Stimulated activated naive CD8-positive, alpha-beta T cell treated with anti-CD3 and anti-CD28 coated beads, Interleukin-15, Interleukin-2, amounts not matched to agents 100 U/mL and 50 U/mL, for 24 hours (primary cell): Measurements from ENCODE around the gene BAHCC1.
"Not testable (repeated sequence)": the region's sequence is repeated elsewhere in the genome, so short reads cannot be mapped to it uniquely, and the experiment has no call there.

Experiments used
- ATAC-seq: fragments of 150-1000 bp; cut with Tn5 transposase; one replicate; pipeline ENCODE4 v1.10.0; 2021
- DNase-seq: peaks from one replicate; pipeline ENCODE4 v3.0.0; 2021

BAHCC1 gene

GRCh38 chr17:81413497-81414135 is 18.4 kb downstream of the BAHCC1 start:
- no peak for ATAC-seq
- no peak for DNase-seq

- no peak for ATAC-seq
- no peak for DNase-seq
Observed at GRCh38 chr17:81414756-81415516, 19.7 kb downstream of the BAHCC1 start.

DNA sequence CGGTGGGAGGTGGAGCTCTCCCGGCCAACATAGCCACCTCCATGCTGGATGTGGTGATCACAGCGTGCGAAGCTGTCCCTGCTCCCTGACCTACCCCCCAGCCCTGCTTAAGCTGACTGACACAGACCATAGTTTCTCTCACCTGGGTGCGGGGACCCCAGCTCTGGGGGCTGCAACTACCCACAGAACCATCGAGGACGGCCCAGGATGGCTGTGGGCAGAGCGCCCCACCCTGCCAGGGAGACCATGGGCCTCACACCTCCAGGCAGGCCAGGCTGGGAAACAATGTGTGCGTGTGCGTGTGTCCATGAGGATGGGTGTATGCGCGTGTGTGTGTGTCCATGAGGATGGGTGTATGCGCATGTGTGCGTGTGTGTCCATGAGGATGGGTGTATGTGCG is 20.4 kb downstream of the BAHCC1 start:
- ATAC-seq: no peak
- DNase-seq: no peak

- no peak for ATAC-seq
- DNase-seq: no peak
Observed at GRCh38 chr17:81416612-81417011, 21.4 kb downstream of the BAHCC1 start.

GRCh38 chr17:81417049-81417878 is 22.0 kb downstream of the BAHCC1 start:
- ATAC-seq (no peak), DNase-seq (no peak)

DNA sequence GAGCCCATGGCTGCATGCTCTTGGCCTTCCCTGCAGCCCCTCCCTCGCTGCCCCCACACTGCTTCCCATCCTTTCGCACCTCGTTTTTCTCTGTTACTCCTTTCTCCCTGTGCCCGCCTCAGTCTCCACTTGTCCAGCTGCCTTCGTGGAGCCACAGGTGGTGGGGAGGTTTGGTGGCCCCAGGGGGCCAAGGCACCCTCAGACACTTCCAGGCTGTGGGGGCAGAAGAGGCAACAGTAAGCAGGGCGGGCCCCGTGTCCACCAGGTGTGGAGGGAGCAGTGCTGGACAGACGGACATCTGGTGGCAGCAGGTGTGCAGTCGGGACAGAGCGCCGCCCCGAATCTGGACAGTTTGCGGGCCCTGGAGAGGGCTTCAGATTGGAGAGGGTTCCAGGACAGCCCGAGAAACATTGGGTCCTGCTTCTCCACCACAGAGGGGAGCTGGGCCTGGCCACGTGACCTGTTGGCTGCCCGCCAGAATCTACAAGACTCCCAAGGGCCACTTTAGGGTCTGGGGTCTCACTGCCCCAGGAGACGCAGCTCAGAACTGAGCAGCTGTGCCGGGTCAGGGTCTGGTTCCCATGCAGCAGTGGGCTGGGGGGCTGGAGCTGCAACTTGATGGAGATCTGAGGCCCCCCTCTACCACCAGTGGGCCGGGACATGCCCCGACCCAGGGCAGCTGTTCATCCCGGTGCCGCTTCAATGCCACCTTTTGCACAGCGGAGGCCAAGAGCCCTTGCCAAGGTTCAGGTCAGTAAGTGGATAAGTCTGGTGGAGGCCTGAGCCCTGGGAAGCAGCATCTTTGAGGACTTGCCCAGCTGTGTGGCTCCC is 22.8 kb downstream of the BAHCC1 start:
- ATAC-seq (no peak), DNase-seq (no peak)

DNA sequence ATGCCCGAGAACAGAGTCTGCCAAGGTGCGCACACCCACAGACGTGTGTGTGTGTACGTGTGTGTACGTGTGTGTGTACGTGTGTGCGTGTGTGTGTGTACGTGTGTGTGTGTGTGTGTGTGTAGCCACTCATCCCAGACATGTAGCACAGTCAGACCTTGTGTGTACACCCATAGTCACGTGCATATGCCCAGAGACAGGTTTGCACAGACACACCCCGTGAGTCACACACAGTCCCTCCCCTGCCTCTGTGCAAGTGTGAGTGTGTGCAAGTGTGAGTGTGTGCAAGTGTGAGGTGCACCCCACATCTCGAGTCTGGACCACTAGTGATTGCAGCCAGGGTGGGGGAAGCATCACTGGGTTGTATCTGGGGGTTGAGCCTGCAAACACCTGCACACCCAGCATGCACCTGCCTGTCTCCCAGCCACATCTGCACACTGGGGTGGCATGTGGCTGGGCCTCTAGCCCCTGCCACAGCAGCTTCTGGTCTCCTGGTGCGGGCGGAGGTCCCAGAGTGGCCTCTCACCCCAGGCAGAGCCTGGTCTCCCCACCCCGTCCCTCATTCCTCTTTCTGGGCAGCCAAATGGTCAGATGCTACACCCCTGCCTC is 23.6 kb downstream of the BAHCC1 start:
- DNase-seq (no peak), ATAC-seq (no peak)

DNA sequence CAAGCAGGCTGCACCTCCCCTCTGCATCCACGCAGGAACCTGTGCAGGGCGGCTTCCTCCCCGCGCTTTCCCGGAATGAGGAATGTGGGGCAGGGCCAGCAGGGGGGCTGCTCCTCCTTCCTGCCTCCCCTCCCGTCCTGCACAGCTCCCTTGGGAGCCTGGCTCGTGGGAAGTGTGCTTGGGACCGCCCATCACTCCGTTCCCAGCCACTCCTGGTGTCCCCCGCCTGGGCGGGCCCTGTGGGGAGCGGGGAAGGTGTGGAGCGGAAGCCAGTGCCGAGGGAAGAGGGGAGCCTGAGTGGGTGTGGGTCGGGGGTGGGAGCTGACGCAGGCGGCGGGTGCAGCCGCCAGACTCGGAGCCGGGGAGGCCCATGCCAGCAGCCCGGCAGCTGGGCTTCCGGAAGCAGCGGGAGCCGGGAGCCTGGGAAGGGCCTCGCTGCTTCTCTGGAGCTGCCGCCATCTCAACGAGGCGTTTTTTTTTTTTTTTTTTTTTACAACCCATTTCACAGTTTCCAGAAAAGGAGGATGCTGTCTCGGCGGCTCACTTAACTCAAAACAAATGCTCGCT is 24.1 kb downstream of the BAHCC1 start:
- no peak for DNase-seq

DNA sequence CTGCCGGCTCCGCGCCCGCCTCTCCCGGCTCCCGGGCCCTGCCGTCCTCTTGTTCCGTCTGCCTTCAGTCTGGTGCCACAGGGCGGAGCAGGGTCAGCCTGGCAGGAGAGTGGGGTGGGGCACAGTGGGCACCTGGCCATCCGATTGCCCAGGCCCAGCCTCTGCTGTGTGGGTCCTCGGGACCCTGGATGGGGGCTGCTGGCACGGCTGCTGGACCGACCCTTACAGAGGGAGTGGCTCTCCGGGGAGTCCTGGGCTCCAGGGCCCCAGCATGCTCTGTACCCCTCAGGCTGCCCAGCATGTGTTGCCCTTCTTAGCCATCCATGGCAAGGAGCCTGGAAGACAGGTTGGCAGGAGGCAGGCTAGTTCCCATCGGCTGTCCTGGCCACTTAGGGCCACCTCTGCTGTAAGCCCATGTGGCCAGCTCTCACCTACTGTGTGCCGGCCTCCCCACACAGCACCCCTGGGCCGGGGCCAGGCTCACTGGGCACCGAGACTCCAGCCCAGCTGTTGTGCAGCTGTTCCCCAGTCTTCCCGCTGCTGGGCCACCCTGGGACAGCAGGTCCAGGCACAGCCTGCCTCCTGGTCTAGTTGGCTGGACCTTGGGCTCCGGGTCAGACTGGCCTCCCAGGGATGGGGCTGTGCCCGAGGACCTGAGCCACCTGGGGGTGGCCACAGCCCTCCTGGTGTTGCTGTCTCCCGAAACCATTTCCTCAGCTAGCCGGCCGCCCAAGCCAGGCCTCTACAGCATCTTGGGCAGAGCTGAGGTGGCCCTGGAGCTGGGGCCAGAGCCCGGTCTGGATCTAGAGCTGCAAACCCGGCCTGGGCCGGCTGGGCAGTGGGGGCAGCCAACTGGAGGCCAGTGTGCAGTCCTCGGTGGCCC is 24.9 kb downstream of the BAHCC1 start:
- no peak for ATAC-seq
- no peak for DNase-seq

More for the DNA sequence above, 24.1 kb downstream of the BAHCC1 start:
- ATAC-seq: no peak

DNA sequence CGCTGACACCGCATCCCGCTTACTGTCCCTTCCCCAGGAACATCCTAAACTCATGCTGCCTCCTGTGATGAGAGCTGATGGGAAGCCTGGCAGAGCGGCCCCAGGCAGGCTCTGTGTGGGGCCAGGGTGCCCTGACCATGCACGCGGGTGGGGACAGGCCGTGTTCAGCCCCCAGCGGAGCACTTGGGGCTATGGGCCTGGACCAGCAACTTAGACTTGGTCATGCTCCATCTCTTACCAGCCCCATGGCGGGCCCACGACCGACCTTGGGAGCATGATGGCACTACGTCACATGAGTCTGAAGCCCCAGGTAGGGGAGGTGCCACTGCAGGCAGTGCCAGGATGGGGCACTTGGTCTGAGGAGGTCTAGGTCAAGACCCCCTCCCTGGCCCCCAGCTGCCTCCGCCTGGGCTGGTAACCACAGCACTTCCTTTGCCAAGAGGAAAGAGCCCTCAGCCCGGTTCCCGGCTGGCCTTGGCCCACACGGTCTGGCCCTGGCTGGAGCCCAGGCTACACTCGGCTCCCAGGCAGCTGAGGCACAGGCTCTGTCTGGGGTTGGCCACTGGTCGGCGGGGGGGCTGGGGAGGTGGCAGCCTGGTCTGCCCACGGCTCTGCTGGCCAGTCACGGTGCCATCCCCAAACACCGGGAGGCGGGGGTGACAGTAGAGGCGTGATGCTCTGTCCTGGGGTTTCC is 25.7 kb downstream of the BAHCC1 start:
- ATAC-seq: no peak

GRCh38 chr17:81422776-81423697 is 27.8 kb downstream of the BAHCC1 start:
- DNase-seq (no peak), ATAC-seq (no peak)

More for the DNA sequence above, 25.7 kb downstream of the BAHCC1 start:
- DNase-seq: no peak

- DNase-seq (no peak), ATAC-seq (no peak)
Observed at GRCh38 chr17:81423698-81424071, 28.4 kb downstream of the BAHCC1 start.

- DNase-seq (no peak), ATAC-seq (no peak)
Observed at GRCh38 chr17:81424151-81425017, 29.1 kb downstream of the BAHCC1 start.

GRCh38 chr17:81425041-81425440 is 29.8 kb downstream of the BAHCC1 start:
- not testable (repeated sequence) for DNase-seq, ATAC-seq

- not testable (repeated sequence) for DNase-seq, ATAC-seq
Observed at GRCh38 chr17:81425716-81426392, 30.6 kb downstream of the BAHCC1 start.

GRCh38 chr17:81426393-81427172 is 31.3 kb downstream of the BAHCC1 start:
- ATAC-seq (no peak), DNase-seq (no peak)
